ENCODE results near the gene EFCAB10.
"Not testable (repeated sequence)": the region's sequence is repeated elsewhere in the genome, so short reads cannot be mapped to it uniquely, and the experiment has no call there.

Gene EFCAB10

GRCh38 chr7:105530126-105530525, 51.2 kb downstream of the EFCAB10 start:
- DNase-seq = no peak

GRCh38 chr7:105527737-105528136, 53.6 kb downstream of the EFCAB10 start:
- not testable (repeated sequence) for DNase-seq

GRCh38 chr7:105524840-105525239, 56.5 kb downstream of the EFCAB10 start:
- DNase-seq = no peak

GRCh38 chr7:105524423-105524822, 56.9 kb downstream of the EFCAB10 start:
- not testable (repeated sequence) for DNase-seq

GRCh38 chr7:105521717-105522463, 59.4 kb downstream of the EFCAB10 start, which contains the start of gene PUS7:
Gene PUS7 (minus strand): TSS chr7:105522271. CDS start chr7:105508512, 13,759 bp downstream.
- peak; percentile 82 to 83 for DNase-seq

- DNase-seq = peak in 1 of 2 donors; percentile 50
These were observed 60.1 kb downstream of the EFCAB10 start for GRCh38 chr7:105521027-105521716.

- not testable (repeated sequence) for DNase-seq
These were observed 60.7 kb downstream of the EFCAB10 start for GRCh38 chr7:105520620-105521019.

GRCh38 chr7:105519353-105519752, 61.9 kb downstream of the EFCAB10 start:
- DNase-seq = no peak

GRCh38 chr7:105515610-105516009, 65.7 kb downstream of the EFCAB10 start:
- DNase-seq = not testable (repeated sequence)

Measured in hippocampal formation (tissue), 2 donors.